ENCODE data around the gene SPATA24.
"Not testable (repeated sequence)": the region's sequence is repeated elsewhere in the genome, so short reads cannot be mapped to it uniquely, and the experiment has no call there.

Gene SPATA24

DNA sequence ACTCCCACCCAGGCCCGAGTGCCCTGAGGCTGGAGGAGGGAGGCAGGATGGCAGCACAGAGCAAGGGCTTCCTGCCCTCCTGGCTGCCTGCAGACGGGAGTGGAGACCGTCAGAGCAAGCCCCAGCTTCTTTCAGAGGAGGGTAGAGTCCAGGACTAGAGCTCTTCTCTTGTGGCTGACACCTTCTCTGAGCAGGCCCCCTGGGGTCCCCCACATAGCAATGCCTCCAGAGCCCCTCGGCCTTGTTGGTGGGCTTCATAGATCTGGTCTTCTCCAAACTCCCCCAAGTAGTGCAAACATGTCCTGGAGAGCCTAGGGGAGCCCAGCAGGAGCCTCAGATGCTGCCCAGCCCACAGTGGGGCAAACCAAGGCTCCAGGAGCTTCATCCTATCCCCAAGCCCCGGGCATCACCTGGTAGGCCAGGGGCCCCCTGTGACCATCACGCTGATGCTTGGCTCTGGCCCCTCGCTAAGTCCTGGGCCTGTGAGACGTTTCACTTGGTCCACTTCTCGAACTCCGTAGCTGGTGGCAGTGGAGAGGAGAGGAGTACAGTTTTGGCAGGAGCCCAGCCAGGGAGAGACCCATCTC is 16.2 kb downstream of the SPATA24 start:
- Histone ChIP-seq H3F3A (ENCODE audit: insufficient read depth, low read length) (peaks cover 90% of the 10 kb centered on the region), H3K4me1 (ENCODE audit: low read length) (peaks cover 56% of the 10 kb centered on the region), H2AFZ (ENCODE audit: low read length) (no peak overlapping the region), H3K9me3 (replicated peaks; ENCODE audit: insufficient read depth, low read length) (no peaks in the 10 kb centered on the region), H3K9me2 (replicated peaks; ENCODE audit: insufficient read depth, low read length) (no peaks in the 10 kb centered on the region), H3K4me2 (ENCODE audit: low read depth, low read length) (peak overlapping the region; percentile 98), H3K9ac (ENCODE audit: low read length) (peak overlapping the region; percentile 96), H3K27ac (ENCODE audit: low read length) (peak overlapping the region; percentile 98), H3K27me3 (replicated peaks; ENCODE audit: insufficient read depth, low read length) (no peaks in the 10 kb centered on the region), H3K4me3 (ENCODE audit: low read length) (peak overlapping the region; percentile 85), H3K36me3 (replicated peaks; ENCODE audit: insufficient read depth, low read length) (no peaks in the 10 kb centered on the region), H3K79me2 (ENCODE audit: low read length) (peaks cover 54% of the 10 kb centered on the region), H4K20me1 (ENCODE audit: insufficient read depth, low read length) (no peaks in the 10 kb centered on the region)
- peak; percentile 24 for DNase-seq
- no peak for TF ChIP-seq EZH2phosphoT487 (IDR thresholded peaks at IDR 0.05; ENCODE audit: low read length)
- no peak for TF ChIP-seq CTCF (IDR thresholded peaks at IDR 0.05; ENCODE audit: low read length)
- TF ChIP-seq EZH2 (optimal IDR thresholded peaks at IDR 0.05; ENCODE audit: low read depth, low read length), result no peak

- not testable (repeated sequence) for H2AFZ ChIP-seq (ENCODE audit: low read length); H3K27me3 ChIP-seq (replicated peaks; ENCODE audit: insufficient read depth, low read length); H3K36me3 ChIP-seq (replicated peaks; ENCODE audit: insufficient read depth, low read length); H3K9me2 ChIP-seq (replicated peaks; ENCODE audit: insufficient read depth, low read length); H4K20me1 ChIP-seq (ENCODE audit: insufficient read depth, low read length); H3K9me3 ChIP-seq (replicated peaks; ENCODE audit: insufficient read depth, low read length)
- Histone ChIP-seq H3K4me3 (ENCODE audit: low read length) (peak overlapping the region; percentile 20; the same call in 1 of the 2 replicates), H3F3A (ENCODE audit: insufficient read depth, low read length) (peaks cover 92% of the 10 kb centered on the region), H3K4me2 (ENCODE audit: low read depth, low read length) (peak overlapping the region; percentile 98), H3K4me1 (ENCODE audit: low read length) (peaks cover 56% of the 10 kb centered on the region), H3K9ac (ENCODE audit: low read length) (peak overlapping the region; percentile 45; the same call in 1 of the 2 replicates), H3K27ac (ENCODE audit: low read length) (peak overlapping the region; percentile 98; the same call in 1 of the 2 replicates), H3K79me2 (ENCODE audit: low read length) (peaks cover 50% of the 10 kb centered on the region)
- peak; percentile 19 for DNase-seq
These were observed 16.9 kb downstream of the SPATA24 start for GRCh38 chr5:139386956-139387355.

GRCh38 chr5:139386050-139386438 is 17.8 kb downstream of the SPATA24 start:
- H3K9me3 ChIP-seq (replicated peaks; ENCODE audit: insufficient read depth, low read length), result no peaks in the 10 kb centered on the region
- no peaks in the 10 kb centered on the region for H3K9me2 ChIP-seq (replicated peaks; ENCODE audit: insufficient read depth, low read length)
- H3F3A ChIP-seq (ENCODE audit: insufficient read depth, low read length), result peaks cover 83% of the 10 kb centered on the region
- peak overlapping the region; percentile 98 for H3K27ac ChIP-seq (ENCODE audit: low read length)
- DNase-seq, result no peak
- H3K4me2 ChIP-seq (ENCODE audit: low read depth, low read length), result peak overlapping the region; percentile 98
- no peaks in the 10 kb centered on the region for H3K27me3 ChIP-seq (replicated peaks; ENCODE audit: insufficient read depth, low read length)
- peak overlapping the region; percentile 45; the same call in 1 of the 2 replicates for H3K9ac ChIP-seq (ENCODE audit: low read length)
- TF ChIP-seq CTCF (IDR thresholded peaks at IDR 0.05; ENCODE audit: low read length) (no peak), EZH2phosphoT487 (IDR thresholded peaks at IDR 0.05; ENCODE audit: low read length) (no peak), EZH2 (optimal IDR thresholded peaks at IDR 0.05; ENCODE audit: low read depth, low read length) (no peak)
- H3K36me3 ChIP-seq (replicated peaks; ENCODE audit: insufficient read depth, low read length), result no peaks in the 10 kb centered on the region
- H4K20me1 ChIP-seq (ENCODE audit: insufficient read depth, low read length), result no peaks in the 10 kb centered on the region
- peaks cover 49% of the 10 kb centered on the region for H3K4me1 ChIP-seq (ENCODE audit: low read length)
- H2AFZ ChIP-seq (ENCODE audit: low read length), result no peak overlapping the region
- peak overlapping the region; percentile 20; the same call in 1 of the 2 replicates for H3K4me3 ChIP-seq (ENCODE audit: low read length)
- peaks cover 41% of the 10 kb centered on the region for H3K79me2 ChIP-seq (ENCODE audit: low read length)

Measured in MM.1S (cell line).